Stomach (tissue), 4 donors: ENCODE results near the gene PDE4B.

Source experiments
- POLR2AphosphoS5 ChIP-seq, 3 donors: sonication (generic); formaldehyde crosslinking; IDR thresholded peaks; one replicate each; pipeline ENCODE4 v1.6.1; 2016; ENCODE audit warnings: antibody characterized with exemption in 3 of 3
- TF ChIP-seq, protein P1 (sequence below), 7 experiments: fragments of 450-650 bp in 4 of 7; fragments of 200-600 bp in 3 of 7; sonication (generic) in 3 of 7; IDR thresholded peaks; one replicate each; pipeline ENCODE4 v1.5.1; 2016 to 2019; ENCODE audit warnings: antibody characterized with exemption in 7 of 7, control low read depth in 2 of 7, mild to moderate bottlenecking in 1 of 7

DNA sequence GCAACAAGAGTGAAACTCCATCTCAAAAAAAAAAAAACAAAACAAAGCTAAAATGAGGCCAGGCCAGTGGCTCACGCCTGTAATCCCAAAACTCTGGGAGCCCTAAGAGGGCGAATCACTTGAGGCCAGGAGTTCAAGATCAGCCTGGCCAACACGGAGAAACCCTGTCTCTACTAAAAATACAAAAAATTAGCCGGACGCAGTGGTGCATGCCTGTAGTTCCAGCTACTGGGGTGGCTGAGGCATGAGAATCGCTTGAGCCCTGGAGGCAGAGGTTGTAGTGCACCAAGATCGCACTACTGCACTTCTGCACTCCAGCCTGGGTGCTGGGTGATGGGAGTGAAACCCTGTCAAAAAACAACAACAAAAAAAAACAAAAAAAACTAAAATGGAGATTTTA, 550.0 kb downstream of the PDE4B start:
- TF ChIP-seq POLR2AphosphoS5 (IDR thresholded peaks at IDR 0.05), result no peak
- TF ChIP-seq, protein P1, sequence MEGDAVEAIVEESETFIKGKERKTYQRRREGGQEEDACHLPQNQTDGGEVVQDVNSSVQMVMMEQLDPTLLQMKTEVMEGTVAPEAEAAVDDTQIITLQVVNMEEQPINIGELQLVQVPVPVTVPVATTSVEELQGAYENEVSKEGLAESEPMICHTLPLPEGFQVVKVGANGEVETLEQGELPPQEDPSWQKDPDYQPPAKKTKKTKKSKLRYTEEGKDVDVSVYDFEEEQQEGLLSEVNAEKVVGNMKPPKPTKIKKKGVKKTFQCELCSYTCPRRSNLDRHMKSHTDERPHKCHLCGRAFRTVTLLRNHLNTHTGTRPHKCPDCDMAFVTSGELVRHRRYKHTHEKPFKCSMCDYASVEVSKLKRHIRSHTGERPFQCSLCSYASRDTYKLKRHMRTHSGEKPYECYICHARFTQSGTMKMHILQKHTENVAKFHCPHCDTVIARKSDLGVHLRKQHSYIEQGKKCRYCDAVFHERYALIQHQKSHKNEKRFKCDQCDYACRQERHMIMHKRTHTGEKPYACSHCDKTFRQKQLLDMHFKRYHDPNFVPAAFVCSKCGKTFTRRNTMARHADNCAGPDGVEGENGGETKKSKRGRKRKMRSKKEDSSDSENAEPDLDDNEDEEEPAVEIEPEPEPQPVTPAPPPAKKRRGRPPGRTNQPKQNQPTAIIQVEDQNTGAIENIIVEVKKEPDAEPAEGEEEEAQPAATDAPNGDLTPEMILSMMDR (IDR thresholded peaks at IDR 0.05), result no peak
